GM06990 (cell line): ENCODE data around the gene SPATA3.

Experiments used
- DNase-seq: peaks from one replicate; pipeline ENCODE4 v3.0.0-alpha.2; 2011; ENCODE audit not compliant: insufficient read length; ENCODE audit errors: extremely low read depth
- H3K27me3 ChIP-seq: replicated peaks from 2 replicates; pipeline ENCODE4 v1.6.0; 2011; ENCODE audit warnings: low read length; ENCODE audit not compliant: control insufficient read depth, insufficient read depth
- H3K36me3 ChIP-seq: 2 replicates; pipeline ENCODE4 v1.5.1; 2011; ENCODE audit warnings: low read length; ENCODE audit not compliant: control insufficient read depth, insufficient read depth
- H3K4me3 ChIP-seq: replicated peaks from 2 replicates; pipeline ENCODE4 v1.5.1; 2011; ENCODE audit warnings: low read depth, mild to moderate bottlenecking, control low read depth, low read length
- CTCF ChIP-seq: IDR thresholded peaks from 2 replicates; pipeline ENCODE4 v1.5.1; 2011; ENCODE audit warnings: low read length, control low read depth, mild to moderate bottlenecking, inconsistent platforms; ENCODE audit not compliant: insufficient read depth, poor library complexity, severe bottlenecking

The SPATA3 gene

GRCh38 chr2:230995821-230996220, at the start of gene SPATA3:
TSS of gene SPATA3 (plus strand) at chr2:230996121. CDS start at chr2:230996234, 113 bp downstream.
- Histone ChIP-seq H3K4me3 (no peak within 1 kb of the TSS), H3K27me3 (no peaks in the 10 kb centered on the region)
- TF ChIP-seq CTCF, result no peak

GRCh38 chr2:230946429-230947234, 49.3 kb upstream of the SPATA3 start:
- no peak for TF ChIP-seq CTCF
- no peaks in the 10 kb centered on the region for H3K27me3 ChIP-seq
- no peaks in the 10 kb centered on the region; the same call in 1 of the 2 replicates for H3K36me3 ChIP-seq
- H3K4me3 ChIP-seq, result peak overlapping the region; percentile 68
- DNase-seq, result no peak

More at GRCh38 chr2:230995821-230996220, at the start of gene SPATA3:
- no peaks in the 10 kb centered on the region for H3K36me3 ChIP-seq
- DNase-seq, result no peak

GRCh38 chr2:230947235-230947576, 48.7 kb upstream of the SPATA3 start:
- TF ChIP-seq CTCF, result no peak
- peak overlapping the region; percentile 68 for H3K4me3 ChIP-seq

GRCh38 chr2:230947908-230948365, 48.0 kb upstream of the SPATA3 start:
- DNase-seq, result peak; percentile 89
- peak overlapping the region; percentile 68 for H3K4me3 ChIP-seq
- peaks cover 9% of the 10 kb centered on the region for H3K36me3 ChIP-seq
- no peak for TF ChIP-seq CTCF
- H3K27me3 ChIP-seq, result no peaks in the 10 kb centered on the region

More at GRCh38 chr2:230947235-230947576, 48.7 kb upstream of the SPATA3 start:
- H3K27me3 ChIP-seq, result no peaks in the 10 kb centered on the region
- peaks cover 2% of the 10 kb centered on the region for H3K36me3 ChIP-seq
- no peak for DNase-seq

- Histone ChIP-seq H3K27me3 (no peaks in the 10 kb centered on the region), H3K4me3 (0 out of 2 replicates have a peak overlapping the region, but pooled peaks have one; percentile 15), H3K36me3 (peaks cover 9% of the 10 kb centered on the region)
- TF ChIP-seq CTCF, result no peak
- DNase-seq, result peak; percentile 77
Observed at GRCh38 chr2:230949966-230950873, 45.7 kb upstream of the SPATA3 start.
